A375 (cell line): ENCODE measurements around the gene CLSTN3. TPM values are rescaled to one million over a fixed set of nuclear protein-coding genes. Genes with fewer than 3 reads are reported as not detected.

ENCODE experiments used
- small RNA-seq: library from RNA; depleted of rRNA; stranded (forward); fragments of <200 nt; gene quantifications from one replicate; pipeline ENCODE3, GENCODE V24; 2014
- total RNA-seq: library from RNA; depleted of rRNA; stranded (reverse); fragments of >200 nt; shearing (Covaris generic); gene quantifications from 2 replicates; pipeline ENCODE4 v1.2.3, GENCODE V29; 2014; rRNA removed

The CLSTN3 gene
- 8.5 and 10.1 TPM in 2 replicates for total RNA-seq

DNA sequence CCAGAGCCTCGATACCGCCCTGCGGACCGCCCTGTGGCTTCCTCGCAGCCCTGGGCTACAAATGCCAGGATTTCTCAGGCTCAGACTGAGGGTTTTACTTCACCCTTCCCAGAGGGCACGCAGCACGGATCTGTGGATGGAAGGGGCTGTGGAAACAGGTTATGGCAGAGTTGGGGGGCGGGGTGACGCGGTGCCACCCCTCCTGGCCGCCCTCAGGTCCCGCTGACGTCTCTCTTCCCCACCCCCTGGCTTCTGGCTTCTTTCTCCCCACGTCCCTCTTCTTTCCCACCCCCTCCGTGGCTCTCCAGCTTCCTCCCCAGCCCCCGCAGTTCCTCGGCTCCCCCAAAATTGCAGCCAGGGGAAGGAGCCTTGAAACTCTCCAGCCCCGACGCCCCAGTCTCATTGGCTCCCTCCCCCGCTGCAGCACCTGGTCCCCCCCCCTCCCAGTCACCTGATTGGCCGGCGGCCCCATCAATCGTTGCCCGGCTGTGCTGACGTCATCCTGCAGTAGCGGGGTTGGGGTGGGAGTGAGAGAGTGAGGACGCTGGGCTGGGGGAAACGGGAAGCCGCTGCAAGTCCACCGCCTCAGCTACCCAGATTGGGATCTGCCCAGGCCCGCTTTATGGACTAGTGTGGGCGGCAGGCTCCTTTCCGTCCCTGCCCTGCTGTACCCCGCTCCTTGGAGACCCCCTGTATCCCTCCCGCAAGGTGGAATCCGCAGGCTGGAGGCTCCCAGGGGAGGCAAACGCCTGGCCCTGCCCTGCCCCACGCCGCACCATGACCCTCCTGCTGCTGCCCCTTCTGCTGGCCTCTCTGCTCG is at the start of gene CLSTN3:
TSS of gene CLSTN3 (plus strand) at position 500 of the 820 bp plus-strand sequence. CDS start at position 778, 278 bp downstream.

DNA sequence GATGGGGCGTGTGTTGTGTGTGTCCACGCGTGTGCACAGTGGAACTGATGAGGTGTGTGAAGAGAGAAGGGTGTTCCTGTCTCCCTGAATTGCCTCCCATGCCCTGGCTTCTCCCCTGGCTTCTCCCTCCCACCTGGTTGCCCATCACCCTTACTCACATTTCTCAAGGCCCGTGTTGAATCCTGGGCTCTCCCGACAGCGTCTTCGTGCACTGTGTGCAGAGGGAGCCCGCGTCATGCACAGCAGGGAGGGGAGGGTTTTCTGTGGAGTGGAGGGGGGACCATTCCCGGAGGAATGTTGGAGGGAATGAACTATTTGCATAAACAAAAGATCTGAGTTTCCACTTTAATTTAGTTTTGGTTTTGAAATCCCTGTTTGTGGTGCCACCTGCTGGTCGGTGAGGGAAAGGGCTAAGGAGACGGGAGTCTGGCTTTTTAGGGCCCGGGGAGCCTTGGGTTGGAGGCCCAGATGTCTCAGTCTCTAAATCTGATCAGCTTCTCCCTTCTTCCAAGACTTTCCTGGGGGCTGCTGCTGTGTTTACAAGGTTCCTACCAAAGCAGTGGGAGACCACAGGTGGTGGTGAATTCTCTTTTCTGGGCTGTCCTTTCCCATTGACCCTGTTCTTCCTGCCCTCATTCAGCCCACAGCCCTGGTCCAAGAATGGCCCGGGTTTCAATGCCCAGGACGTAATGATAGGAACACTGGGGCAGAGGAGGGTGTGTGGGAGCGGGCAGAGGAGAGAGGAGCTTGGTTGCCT is 37.8 kb upstream of the CLSTN3 start, which contains the start of gene C1R:
TSS of gene C1R (minus strand) at position 217 of the 757 bp plus-strand sequence. CDS start at position 160, 57 bp downstream.

DNA sequence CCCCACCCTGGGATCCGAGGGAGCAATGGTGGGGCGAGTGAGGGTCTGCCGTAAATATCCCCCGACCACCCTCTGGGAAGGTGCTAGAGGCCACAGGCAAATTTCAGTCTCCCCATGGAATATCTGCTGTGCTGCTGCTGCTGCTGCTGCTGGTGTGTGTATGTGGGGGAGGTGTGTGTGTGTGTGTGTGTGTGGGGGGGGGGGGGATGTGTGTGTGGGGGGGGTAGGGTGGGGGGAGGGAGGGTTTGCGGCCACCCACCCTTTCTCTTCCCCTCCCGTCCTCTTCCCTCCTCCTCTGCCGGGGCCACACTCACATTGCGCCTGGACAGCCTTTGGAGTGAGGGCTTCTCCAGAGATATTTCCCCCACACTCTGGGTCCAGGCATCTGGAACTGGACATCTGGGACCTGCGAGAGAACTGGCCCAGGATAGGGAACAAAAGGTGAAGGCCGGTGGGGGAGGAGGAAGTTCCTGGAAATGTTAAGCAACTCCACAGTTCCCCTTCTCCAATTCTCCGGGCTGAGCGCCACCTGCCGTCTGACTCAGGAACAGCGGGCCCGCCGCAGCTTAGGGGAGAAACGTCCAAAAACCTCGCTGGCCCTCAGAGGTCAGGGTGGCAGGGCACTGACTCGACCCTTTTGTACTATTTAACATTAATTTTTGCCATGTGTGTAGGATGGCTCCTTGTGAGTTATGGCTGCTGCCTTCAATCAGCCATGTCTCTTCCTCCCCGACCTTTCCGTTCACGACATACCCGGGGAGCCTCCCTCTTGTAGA is 21.2 kb upstream of the CLSTN3 start, which contains the start of gene C1RL:
TSS of gene C1RL (minus strand) at position 419 of the 776 bp plus-strand sequence. CDS start at position 385, 34 bp downstream.

DNA sequence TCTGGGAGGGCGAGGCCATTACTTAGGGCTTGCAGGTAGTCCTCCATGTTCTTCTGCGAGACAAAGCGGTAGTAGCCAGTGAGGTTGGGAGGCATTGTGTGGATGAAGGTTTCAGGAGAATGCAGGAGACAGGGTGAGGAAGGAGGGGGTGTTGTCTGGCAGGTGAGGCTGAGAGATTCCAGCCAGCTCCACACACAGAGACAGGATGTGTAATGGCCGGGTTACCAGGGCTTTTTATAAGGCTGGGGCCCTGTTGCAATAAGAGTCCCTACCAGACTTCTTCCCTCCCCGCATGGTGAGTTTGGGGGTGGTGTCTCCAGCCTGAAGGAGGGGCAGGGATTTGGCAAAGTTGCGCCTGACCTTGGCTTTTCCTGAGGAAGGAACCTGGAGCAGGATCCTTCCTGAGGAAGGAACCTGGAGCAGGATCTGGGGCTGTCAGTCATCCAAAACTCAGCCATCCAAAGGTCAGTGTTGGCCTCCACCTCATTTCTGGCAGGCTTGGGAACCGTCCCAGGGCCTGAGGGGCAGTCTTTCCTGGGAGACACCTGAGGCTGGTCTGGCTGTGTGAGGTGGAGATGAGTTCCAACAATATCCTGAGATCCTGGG is 1.4 kb upstream of the CLSTN3 start, which contains the start of gene RBP5:
TSS of gene RBP5 (minus strand) at position 209 of the 606 bp plus-strand sequence. CDS start at position 95, 114 bp downstream.

DNA sequence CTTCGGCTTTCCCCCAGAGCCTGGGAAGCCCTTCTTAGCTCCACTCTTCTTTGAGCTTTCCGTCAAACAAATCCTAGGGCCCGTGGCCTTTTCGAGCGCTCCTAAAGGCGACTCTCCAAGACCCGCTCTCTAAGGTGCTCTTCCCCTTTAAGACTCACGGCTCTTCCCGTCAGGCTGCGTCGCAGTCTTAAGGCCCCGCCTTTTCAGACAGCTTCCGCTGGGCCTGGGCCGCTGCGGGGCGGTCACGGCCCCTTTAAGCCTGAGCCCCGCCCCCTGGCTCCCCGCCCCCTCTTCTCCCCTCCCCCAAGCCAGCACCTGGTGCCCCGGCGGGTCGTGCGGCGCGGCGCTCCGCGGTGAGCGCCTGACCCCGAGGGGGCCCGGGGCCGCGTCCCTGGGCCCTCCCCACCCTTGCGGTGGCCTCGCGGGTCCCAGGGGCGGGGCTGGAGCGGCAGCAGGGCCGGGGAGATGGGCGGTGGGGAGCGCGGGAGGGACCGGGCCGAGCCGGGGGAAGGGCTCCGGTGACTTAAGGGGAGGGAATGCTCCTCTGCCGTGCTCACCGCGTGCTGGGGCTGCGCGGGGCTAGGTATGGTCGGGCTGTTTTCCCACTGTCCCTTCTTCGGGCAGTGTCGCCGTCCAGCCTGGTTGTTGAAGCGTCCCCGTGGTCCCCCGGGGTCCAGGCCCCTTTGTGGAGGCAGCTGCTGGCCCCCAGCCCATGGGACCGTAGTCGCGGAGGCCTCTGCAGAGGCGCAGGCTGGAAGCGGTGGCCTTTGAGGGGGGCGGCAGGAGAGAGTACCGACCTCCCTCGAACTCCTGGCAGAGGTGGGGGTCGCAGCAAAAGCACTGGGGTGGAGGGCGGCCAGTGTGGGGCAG is 59.5 kb downstream of the CLSTN3 start, which contains the start of gene PEX5:
TSS of gene PEX5 (plus strand) at position 289 of the 870 bp plus-strand sequence. CDS start 692 bp downstream, outside the sequence.

Small RNA genes within 50 kb of the gene (small RNA-seq; reads per million reads assigned to genes)
- not detected for gene RNU6-485P

Other genes with a start within 250 kb of the CLSTN3 start
- gene LRRC23, start 225.5 kb upstream of the CLSTN3 start, total RNA-seq: 12.7 and 15.2 TPM in 2 replicates
- 19.2 and 23.8 TPM in 2 replicates for gene ENO2, start 215.8 kb upstream of the CLSTN3 start, total RNA-seq
- 29.4 and 29.8 TPM in 2 replicates for gene ATN1, start 202.4 kb upstream of the CLSTN3 start, total RNA-seq
- gene RNU7-1, start 186.6 kb upstream of the CLSTN3 start, total RNA-seq: not detected in 2 replicates
- gene C12orf57, start 186.3 kb upstream of the CLSTN3 start, total RNA-seq: 295 and 346 TPM in 2 replicates
- gene PTPN6, start 179.0 kb upstream of the CLSTN3 start, total RNA-seq: 0.88 and 2.8 TPM in 2 replicates
- gene PHB2, start 159.7 kb upstream of the CLSTN3 start, total RNA-seq: 604 and 712 TPM in 2 replicates
- gene EMG1, start 159.5 kb upstream of the CLSTN3 start, total RNA-seq: 154 and 183 TPM in 2 replicates
- 21.9 and 22.5 TPM in 2 replicates for gene LPCAT3, start 111.9 kb upstream of the CLSTN3 start, total RNA-seq
- gene C1S, start 69.7 kb upstream of the CLSTN3 start, total RNA-seq: 1.2 and 4.3 TPM in 2 replicates
- gene C1R, start 37.9 kb upstream of the CLSTN3 start, total RNA-seq: 4.4 and 5.3 TPM in 2 replicates
- gene C1RL, start 21.2 kb upstream of the CLSTN3 start, total RNA-seq: 11.7 and 13.2 TPM in 2 replicates
- not detected in 2 replicates for gene RBP5, start 1.5 kb upstream of the CLSTN3 start, total RNA-seq
- gene PEX5, start 59.3 kb downstream of the CLSTN3 start, total RNA-seq: 22.4 and 29.3 TPM in 2 replicates
- not detected in 2 replicates for gene ACSM4, start 173.7 kb downstream of the CLSTN3 start, total RNA-seq